H1 (cell line): ENCODE measurements around the gene ZNF829. TPM values are rescaled to one million over a fixed set of nuclear protein-coding genes. Genes with fewer than 3 reads are reported as not detected.

Source experiments
- CTCF ChIA-PET: fragments of 300-600 bp; sonication (Branson Sonifier 250); formaldehyde crosslinking; loops from one replicate; lab custom pipeline; 2021; ENCODE audit not compliant: partially characterized antibody; lab: Charles Lee
- POLR2A ChIA-PET: fragments of 300-600 bp; sonication (Branson Sonifier 250); formaldehyde crosslinking; loops from one replicate; lab custom pipeline; 2021; ENCODE audit warnings: inconsistent platforms; ENCODE audit not compliant: partially characterized antibody; lab: Charles Lee
- DNase-seq, 2 experiments: peaks; one replicate each; pipeline versions ENCODE4 v3.0.0 to v3.0.0-alpha.2; 2010 to 2022; ENCODE audit warnings: low spot score in 2 of 2, low read depth in 1 of 2, mixed read lengths in 1 of 2
- FAIRE-seq: peaks from 2 replicates; lab custom pipeline; 2011; peaks lifted over from hg19 to GRCh38; lab: Jason Lieb, UNC
- H2AFZ ChIP-seq: 2 replicates; pipeline ENCODE4 v1.8.1; 2012; ENCODE audit warnings: low read length, inconsistent platforms
- H2AK5ac ChIP-seq: 2 replicates; pipeline ENCODE4 v1.6.1; 2013; ENCODE audit warnings: low read depth, low read length
- H2BK120ac ChIP-seq: replicated peaks from 2 replicates; pipeline ENCODE3; 2013; ENCODE audit warnings: low read depth, low read length, inconsistent platforms
- H2BK12ac ChIP-seq: 2 replicates; pipeline ENCODE4 v1.6.1; 2013; ENCODE audit warnings: low read depth, low read length
- H2BK15ac ChIP-seq: 2 replicates; pipeline ENCODE4 v1.6.1; 2013; ENCODE audit warnings: low read length
- H2BK20ac ChIP-seq: 2 replicates; pipeline ENCODE4 v1.6.1; 2013; ENCODE audit warnings: low read length
- H2BK5ac ChIP-seq: 2 replicates; pipeline ENCODE4 v1.6.1; 2013; ENCODE audit warnings: low read depth, low read length
- H3K14ac ChIP-seq: 2 replicates; pipeline ENCODE4 v1.6.1; 2013; ENCODE audit warnings: inconsistent platforms; ENCODE audit not compliant: insufficient read length
- H3K18ac ChIP-seq: 2 replicates; pipeline ENCODE4 v1.6.1; 2013; ENCODE audit warnings: low read length; ENCODE audit errors: extremely low read depth
- H3K23ac ChIP-seq: 2 replicates; pipeline ENCODE4 v1.6.1; 2013; ENCODE audit warnings: inconsistent platforms; ENCODE audit not compliant: insufficient read length
- H3K23me2 ChIP-seq: 2 replicates; pipeline ENCODE4 v1.6.1; 2013; ENCODE audit warnings: low read depth, low read length
- H3K27ac ChIP-seq: 2 replicates; pipeline ENCODE4 v1.6.1; 2011; ENCODE audit warnings: low read depth, low read length, inconsistent platforms
- H3K27me3 ChIP-seq, 4 experiments: replicated peaks in 1 of 4; 1 replicate in 1 of 4; 2 replicates in 3 of 4; pipeline versions ENCODE4 v1.6.1 to v1.8.1; 2011 to 2013; ENCODE audit warnings: low read length in 3 of 4, mild to moderate bottlenecking in 3 of 4, inconsistent platforms in 2 of 4, mixed read lengths in 2 of 4, moderate library complexity in 1 of 4; ENCODE audit not compliant: control insufficient read depth in 3 of 4, insufficient read depth in 3 of 4; ENCODE audit errors: extremely low read depth in 1 of 4
- H3K36me3 ChIP-seq, 4 experiments: 2 replicates each; pipeline versions ENCODE4 v1.6.1 to v1.8.1; 2011 to 2013; ENCODE audit warnings: mild to moderate bottlenecking in 4 of 4, low read length in 3 of 4, moderate library complexity in 2 of 4, control low read depth in 1 of 4, inconsistent platforms in 1 of 4; ENCODE audit not compliant: insufficient read depth in 4 of 4, control insufficient read depth in 2 of 4
- H3K4ac ChIP-seq: replicated peaks from 2 replicates; pipeline ENCODE3; 2013; ENCODE audit warnings: low read length, low read depth, mixed read lengths, inconsistent platforms; ENCODE audit not compliant: insufficient read length
- H3K4me1 ChIP-seq, 4 experiments: replicated peaks in 1 of 4; 1 replicate in 1 of 4; 2 replicates in 3 of 4; pipeline versions ENCODE4 v1.6.1 to v1.8.1; 2011 to 2013; ENCODE audit warnings: low read length in 3 of 4, inconsistent platforms in 2 of 4, mixed read lengths in 1 of 4; ENCODE audit not compliant: insufficient read depth in 4 of 4, control insufficient read depth in 3 of 4
- H3K4me2 ChIP-seq, 2 experiments: 2 replicates each; pipeline versions ENCODE4 v1.6.1 to v1.8.1; 2011 to 2013; ENCODE audit warnings: low read depth in 2 of 2, low read length in 2 of 2, control low read depth in 1 of 2, inconsistent platforms in 1 of 2, mild to moderate bottlenecking in 1 of 2; ENCODE audit not compliant: insufficient read depth in 1 of 2
- H3K4me3 ChIP-seq, 4 experiments: fragments of 200-600, 300-600 bp in 1 of 4; sonication (generic), shearing (Covaris generic), sonication (Bioruptor Twin) in 1 of 4; 2 replicates each; pipeline versions ENCODE4 v1.5.1 to v1.8.1; 2011 to 2016; ENCODE audit warnings: low read length in 4 of 4, low read depth in 3 of 4, control low read depth in 2 of 4, inconsistent platforms in 2 of 4, mild to moderate bottlenecking in 2 of 4, mixed read lengths in 1 of 4, moderate library complexity in 1 of 4; ENCODE audit not compliant: insufficient read depth in 2 of 4; ENCODE audit errors: extremely low read depth in 1 of 4
- H3K56ac ChIP-seq: replicated peaks from 2 replicates; pipeline ENCODE3; 2013; ENCODE audit warnings: low read depth, mild to moderate bottlenecking, mixed read lengths, low read length, inconsistent platforms; ENCODE audit not compliant: insufficient read length
- H3K79me1 ChIP-seq: 2 replicates; pipeline ENCODE4 v1.6.1; 2013; ENCODE audit warnings: low read depth, low read length, control low read depth
- H3K79me2 ChIP-seq, 2 experiments: 2 replicates each; pipeline versions ENCODE4 v1.6.1 to v1.8.1; 2012 to 2013; ENCODE audit warnings: low read length in 2 of 2, mild to moderate bottlenecking in 2 of 2, inconsistent platforms in 1 of 2; ENCODE audit not compliant: insufficient read depth in 2 of 2, control insufficient read depth in 1 of 2
- H3K9ac ChIP-seq, 4 experiments: replicated peaks in 1 of 4; 1 replicate in 1 of 4; 2 replicates in 3 of 4; pipeline versions ENCODE4 v1.6.1 to v1.8.1; 2011 to 2013; ENCODE audit warnings: low read depth in 3 of 4, low read length in 3 of 4, control low read depth in 2 of 4, mild to moderate bottlenecking in 2 of 4, moderate library complexity in 2 of 4, inconsistent platforms in 1 of 4; ENCODE audit errors: extremely low read depth in 1 of 4
- H3K9me3 ChIP-seq, 2 experiments: 2 replicates each; pipeline versions ENCODE4 v1.6.1 to v1.8.1; 2012 to 2013; ENCODE audit warnings: mild to moderate bottlenecking in 2 of 2, moderate library complexity in 2 of 2, control low read depth in 1 of 2, inconsistent platforms in 1 of 2, low read depth in 1 of 2, low read length in 1 of 2, mixed read lengths in 1 of 2; ENCODE audit not compliant: insufficient read depth in 2 of 2
- H4K20me1 ChIP-seq, 2 experiments: replicated peaks in 1 of 2; 2 replicates each; pipeline versions ENCODE3 to v1.8.1; 2011 to 2013; ENCODE audit warnings: inconsistent platforms in 2 of 2, low read length in 2 of 2, mild to moderate bottlenecking in 1 of 2; ENCODE audit not compliant: insufficient read depth in 2 of 2, control insufficient read depth in 1 of 2
- H4K5ac ChIP-seq: 2 replicates; pipeline ENCODE4 v1.6.1; 2013; ENCODE audit warnings: low read length, low read depth, mixed read lengths, inconsistent platforms; ENCODE audit not compliant: insufficient read length
- H4K8ac ChIP-seq: 2 replicates; pipeline ENCODE4 v1.8.0; 2013; ENCODE audit warnings: mild to moderate bottlenecking, moderate library complexity, low read length, inconsistent platforms; ENCODE audit not compliant: insufficient read depth; ENCODE audit errors: extremely low read depth
- H4K91ac ChIP-seq: replicated peaks from 2 replicates; pipeline ENCODE3; 2013; ENCODE audit warnings: low read length, mixed read lengths, inconsistent platforms; ENCODE audit not compliant: insufficient read length
- EGR1 ChIP-seq: IDR thresholded peaks from 2 replicates; pipeline ENCODE4 v1.6.1; 2011; ENCODE audit warnings: low read depth, low read length, borderline replicate concordance
- FOSL1 ChIP-seq: IDR thresholded peaks from 2 replicates; pipeline ENCODE4 v1.6.1; 2011; ENCODE audit warnings: mild to moderate bottlenecking, low read depth, low read length, moderate library complexity; ENCODE audit not compliant: insufficient read depth
- GTF2F1 ChIP-seq: IDR thresholded peaks from 2 replicates; pipeline ENCODE4 v1.6.1; 2012; ENCODE audit warnings: low read depth, low read length, improper control_type of control experiment, borderline replicate concordance
- HDAC2 ChIP-seq, 2 experiments: fragments of 300-600 bp in 1 of 2; sonication (generic) in 1 of 2; IDR thresholded peaks; 2 replicates each; pipeline ENCODE4 v1.6.1; 2011 to 2012; ENCODE audit warnings: low read depth in 2 of 2, low read length in 2 of 2, mild to moderate bottlenecking in 2 of 2, moderate library complexity in 2 of 2, borderline replicate concordance in 1 of 2, inconsistent platforms in 1 of 2
- HDAC6 ChIP-seq: IDR thresholded peaks from one replicate; pipeline ENCODE4 v1.7.1; 2012; ENCODE audit warnings: low read depth, mild to moderate bottlenecking, inconsistent platforms, low read length, moderate library complexity
- KDM4A ChIP-seq: IDR thresholded peaks from one replicate; pipeline ENCODE4 v1.7.1; 2012; ENCODE audit warnings: low read depth, mild to moderate bottlenecking, moderate library complexity, low read length, inconsistent platforms; ENCODE audit not compliant: severe bottlenecking
- PHF8 ChIP-seq: fragments of 200-600 bp; sonication (generic); conservative IDR thresholded peaks from 2 replicates; pipeline ENCODE4 v1.7.1; 2012; ENCODE audit warnings: low read depth, mild to moderate bottlenecking, inconsistent platforms, low read length, moderate library complexity
- POU5F1 ChIP-seq: IDR thresholded peaks from 2 replicates; pipeline ENCODE4 v1.6.1; 2011; ENCODE audit warnings: low read depth, mild to moderate bottlenecking, low read length, moderate library complexity
- RFX5 ChIP-seq: IDR thresholded peaks from 2 replicates; pipeline ENCODE4 v1.6.1; 2011; ENCODE audit warnings: low read depth, low read length, improper control_type of control experiment, borderline replicate concordance
- SAP30 ChIP-seq: fragments of 300-600 bp; sonication (generic); IDR thresholded peaks from 2 replicates; pipeline ENCODE4 v1.7.1; 2012; ENCODE audit warnings: low read length, moderate library complexity, mild to moderate bottlenecking, inconsistent platforms; ENCODE audit not compliant: insufficient read depth, insufficient replicate concordance
- SIRT6 ChIP-seq: IDR thresholded peaks from one replicate; pipeline ENCODE4 v1.7.1; 2012; ENCODE audit warnings: low read length, inconsistent platforms
- TAF1 ChIP-seq: IDR thresholded peaks from 2 replicates; pipeline ENCODE4 v1.6.1; 2011; ENCODE audit warnings: mild to moderate bottlenecking, low read depth, low read length
- TAF7 ChIP-seq: optimal IDR thresholded peaks from 2 replicates; pipeline ENCODE3; 2011; ENCODE audit warnings: low read depth, mild to moderate bottlenecking, inconsistent platforms, low read length, moderate library complexity, borderline replicate concordance
- YY1 ChIP-seq: IDR thresholded peaks from 2 replicates; pipeline ENCODE4 v1.6.1; 2011; ENCODE audit warnings: low read depth, mild to moderate bottlenecking, low read length
- WGBS, 2 experiments: shearing (Covaris generic) in 1 of 2; methylation state at CpG; one replicate each; pipeline versions ENCODE4 v1.1.6 to v1.1.7; 2013 to 2015; ENCODE audit warnings: low lambda C conversion rate in 2 of 2, mixed read lengths in 2 of 2, inconsistent platforms in 1 of 2, low coverage in 1 of 2, missing lambda C conversion rate in 1 of 2; ENCODE audit not compliant: insufficient replicate concordance in 2 of 2, insufficient coverage in 1 of 2, insufficient read length in 1 of 2; ENCODE audit errors: extremely low coverage in 1 of 2, missing lambda C conversion rate in 1 of 2; 5-methylcytosine and 5-hydroxymethylcytosine counted together
- polyA plus RNA-seq, 7 experiments: library from polyadenylated mRNA; depleted of rRNA in 3 of 7; stranded (reverse) in 5 of 7; unstranded in 2 of 7; fragments of >200 nt in 5 of 7; fragments of 200-250 nt in 2 of 7; gene quantifications; 1 replicate in 5 of 7; 2 replicates in 1 of 7; 4 replicates in 1 of 7; pipeline versions ENCODE4 v1.2.1 to v1.2.3, GENCODE V29; 2011 to 2013; ENCODE audit warnings: missing spikeins in 2 of 7, mixed read lengths in 2 of 7
- total RNA-seq: library from RNA; stranded (reverse); fragmentation: NEBNext Ultra II Directional; extraction: Animal tissue kit (Norgen Biotek cat#: 25700); gene quantifications from 2 replicates; pipeline ENCODE4 v1.2.1, GENCODE V29; 2021

Gene ZNF829
- total and polyA plus RNA-seq, 2 of the 8 experiments (the other 6 are each of a cell fraction or from before 2014, with no cell fraction given): 1.3 to 3.3 TPM

DNA sequence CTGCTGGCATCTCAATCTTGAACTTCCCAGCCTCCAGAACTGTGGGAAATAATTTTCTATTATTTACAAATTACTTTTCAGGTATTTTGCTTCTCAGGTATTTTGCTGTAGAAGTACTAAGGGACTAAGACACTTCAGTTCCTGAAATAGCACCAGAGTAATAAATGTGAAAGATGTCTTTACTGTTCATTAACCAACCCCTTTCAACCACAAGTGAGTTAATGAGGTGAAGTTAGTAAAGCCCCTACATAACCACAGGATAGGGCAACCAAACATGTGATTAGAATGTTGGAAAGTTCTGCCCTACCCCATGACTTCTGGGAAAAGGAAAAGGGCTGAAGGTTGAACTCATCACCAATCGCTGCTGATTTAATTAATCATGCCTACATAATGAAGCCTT lies 68.1 kb downstream of the ZNF829 start:
- H2BK120ac ChIP-seq: no peak overlapping the region
- H4K5ac ChIP-seq: no peak overlapping the region
- H2BK20ac ChIP-seq: no peak overlapping the region
- H3K4me1 ChIP-seq: peaks cover 0 to 2% (median 0%) of the 10 kb centered on the region in 4 experiments; a peak in 3 of 7 replicates
- no peak for FAIRE-seq
- no peak overlapping the region for H2AFZ ChIP-seq
- no peaks in the 10 kb centered on the region for H4K20me1 ChIP-seq
- no peak overlapping the region for H3K23ac ChIP-seq
- H3K79me2 ChIP-seq: peaks cover 0 to 21% of the 10 kb centered on the region in 2 experiments; a peak in 2 of 4 replicates
- CTCF ChIA-PET: no interaction called here
- H2BK12ac ChIP-seq: no peak overlapping the region
- H4K91ac ChIP-seq: no peak overlapping the region
- H4K8ac ChIP-seq: no peak overlapping the region
- no peak overlapping the region for H3K4ac ChIP-seq
- peaks cover 8% of the 10 kb centered on the region for H3K79me1 ChIP-seq
- no peak overlapping the region; a peak in 1 of 4 replicates for H3K4me2 ChIP-seq
- no peak overlapping the region for H3K14ac ChIP-seq
- no peak overlapping the region for H3K27ac ChIP-seq
- H2BK15ac ChIP-seq: no peak overlapping the region
- no peak overlapping the region for H2BK5ac ChIP-seq
- POLR2A ChIA-PET: interaction anchor here (5.1 kb wide), 1 partner anchor 9 kb away, joined by 103 read pairs; the partner anchor contains the start of gene ZNF790
- peaks cover 0 to 4% (median 0%) of the 10 kb centered on the region in 4 experiments; a peak in 1 of 8 replicates for H3K36me3 ChIP-seq
- peaks cover 16% of the 10 kb centered on the region for H3K23me2 ChIP-seq
- H3K9ac ChIP-seq: no peak overlapping the region
- H3K56ac ChIP-seq: no peak overlapping the region
- no peak overlapping the region for H2AK5ac ChIP-seq
- no peak for DNase-seq
- H3K27me3 ChIP-seq: no peaks in the 10 kb centered on the region
- no peak overlapping the region for H3K18ac ChIP-seq
- no peaks in the 10 kb centered on the region for H3K9me3 ChIP-seq
- WGBS, 2 experiments: 100% methylated on average over 1 of the region's 1 CpG; no CpG with 5 or more reads in 1 of the 2 experiments
- no peak overlapping the region for H3K4me3 ChIP-seq
- TF ChIP-seq POU5F1 (no peak), TAF7 (no peak), TAF1 (no peak), FOSL1 (no peak), EGR1 (no peak), PHF8 (no peak), GTF2F1 (no peak), SAP30 (no peak), YY1 (no peak), HDAC6 (no peak), RFX5 (no peak), SIRT6 (no peak), KDM4A (no peak), HDAC2 (IDR thresholded peaks at IDR 0.05; ENCODE audit: borderline replicate concordance in 1 of 2, low read depth in 2 of 2, low read length in 2 of 2) (no peak)
